ENCODE results near the gene CST2.
"Not testable (repeated sequence)": the region's sequence is repeated elsewhere in the genome, so short reads cannot be mapped to it uniquely, and the experiment has no call there.

Gene CST2

GRCh38 chr20:23868321-23868720, 41.8 kb upstream of the CST2 start:
- Histone ChIP-seq H3K27me3 (ENCODE audit: low read length) (no peaks in the 10 kb centered on the region), H3K79me2 (ENCODE audit: insufficient read depth, low read length) (no peaks in the 10 kb centered on the region), H2AFZ (ENCODE audit: low read depth, low read length, severe bottlenecking) (no peak overlapping the region), H3F3A (ENCODE audit: insufficient read depth) (no peaks in the 10 kb centered on the region), H3K27ac (ENCODE audit: low read depth, low read length) (no peak overlapping the region), H3K9me3 (ENCODE audit: insufficient read depth, low read length) (no peaks in the 10 kb centered on the region), H3K4me2 (ENCODE audit: low read depth, low read length, poor library complexity, severe bottlenecking) (no peak overlapping the region), H3K36me3 (ENCODE audit: low read length) (no peaks in the 10 kb centered on the region), H3K4me3 (ENCODE audit: insufficient read depth, low read length, poor library complexity, severe bottlenecking) (no peak overlapping the region), H3K9me2 (replicated peaks; ENCODE audit: insufficient read depth, low read length) (no peaks in the 10 kb centered on the region), H3K9ac (ENCODE audit: low read length) (no peak overlapping the region), H4K20me1 (ENCODE audit: low read depth, low read length) (no peaks in the 10 kb centered on the region)
- no peak for TF ChIP-seq EZH2phosphoT487 (conservative IDR thresholded peaks at IDR 0.05; ENCODE audit: low read length)

- no peaks in the 10 kb centered on the region for H3K79me2 ChIP-seq (ENCODE audit: insufficient read depth, low read length)
- no peaks in the 10 kb centered on the region for H3K9me3 ChIP-seq (ENCODE audit: insufficient read depth, low read length)
- no peak overlapping the region for H3K27ac ChIP-seq (ENCODE audit: low read depth, low read length)
- no peak overlapping the region for H3K4me3 ChIP-seq (ENCODE audit: insufficient read depth, low read length, poor library complexity, severe bottlenecking)
- H3K36me3 ChIP-seq (ENCODE audit: low read length) = no peaks in the 10 kb centered on the region
- no peak overlapping the region for H3K9ac ChIP-seq (ENCODE audit: low read length)
- H4K20me1 ChIP-seq (ENCODE audit: low read depth, low read length) = no peaks in the 10 kb centered on the region
- H3K4me2 ChIP-seq (ENCODE audit: low read depth, low read length, poor library complexity, severe bottlenecking) = no peak overlapping the region
- no peaks in the 10 kb centered on the region for H3K9me2 ChIP-seq (replicated peaks; ENCODE audit: insufficient read depth, low read length)
- no peaks in the 10 kb centered on the region for H3F3A ChIP-seq (ENCODE audit: insufficient read depth)
- no peak overlapping the region for H2AFZ ChIP-seq (ENCODE audit: low read depth, low read length, severe bottlenecking)
- H3K27me3 ChIP-seq (ENCODE audit: low read length) = no peaks in the 10 kb centered on the region
- no peak for TF ChIP-seq EZH2phosphoT487 (conservative IDR thresholded peaks at IDR 0.05; ENCODE audit: low read length)
- no peak for TF ChIP-seq CTCF (IDR thresholded peaks at IDR 0.05; ENCODE audit: insufficient read depth, low read length, poor library complexity, severe bottlenecking)
These were observed 40.7 kb upstream of the CST2 start for GRCh38 chr20:23867152-23867776.

- H3K4me2 ChIP-seq (ENCODE audit: low read depth, low read length, poor library complexity, severe bottlenecking); H3K27me3 ChIP-seq (ENCODE audit: low read length); H3K36me3 ChIP-seq (ENCODE audit: low read length); H3K9me2 ChIP-seq (replicated peaks; ENCODE audit: insufficient read depth, low read length); H3K9me3 ChIP-seq (ENCODE audit: insufficient read depth, low read length); H4K20me1 ChIP-seq (ENCODE audit: low read depth, low read length); H3K27ac ChIP-seq (ENCODE audit: low read depth, low read length); H3K79me2 ChIP-seq (ENCODE audit: insufficient read depth, low read length); H2AFZ ChIP-seq (ENCODE audit: low read depth, low read length, severe bottlenecking); H3K9ac ChIP-seq (ENCODE audit: low read length); H3K4me3 ChIP-seq (ENCODE audit: insufficient read depth, low read length, poor library complexity, severe bottlenecking); H3F3A ChIP-seq (ENCODE audit: insufficient read depth): not testable (repeated sequence)
These were observed 34.2 kb upstream of the CST2 start for GRCh38 chr20:23860771-23861170.

GRCh38 chr20:23857962-23858595, 31.6 kb upstream of the CST2 start:
- H3K9me3 ChIP-seq (ENCODE audit: insufficient read depth, low read length) = no peaks in the 10 kb centered on the region
- no peak overlapping the region for H2AFZ ChIP-seq (ENCODE audit: low read depth, low read length, severe bottlenecking)
- no peak overlapping the region for H3K4me3 ChIP-seq (ENCODE audit: insufficient read depth, low read length, poor library complexity, severe bottlenecking)
- no peak for TF ChIP-seq EZH2phosphoT487 (conservative IDR thresholded peaks at IDR 0.05; ENCODE audit: low read length)
- TF ChIP-seq CTCF (IDR thresholded peaks at IDR 0.05; ENCODE audit: insufficient read depth, low read length, poor library complexity, severe bottlenecking) = no peak
- H4K20me1 ChIP-seq (ENCODE audit: low read depth, low read length) = no peaks in the 10 kb centered on the region
- H3K27me3 ChIP-seq (ENCODE audit: low read length) = no peaks in the 10 kb centered on the region
- H3K9ac ChIP-seq (ENCODE audit: low read length) = no peak overlapping the region
- no peaks in the 10 kb centered on the region for H3K9me2 ChIP-seq (replicated peaks; ENCODE audit: insufficient read depth, low read length)
- H3K79me2 ChIP-seq (ENCODE audit: insufficient read depth, low read length) = no peaks in the 10 kb centered on the region
- H3K36me3 ChIP-seq (ENCODE audit: low read length) = no peaks in the 10 kb centered on the region
- H3K27ac ChIP-seq (ENCODE audit: low read depth, low read length) = no peak overlapping the region
- no peak overlapping the region for H3K4me2 ChIP-seq (ENCODE audit: low read depth, low read length, poor library complexity, severe bottlenecking)
- H3F3A ChIP-seq (ENCODE audit: insufficient read depth) = no peaks in the 10 kb centered on the region

All from SU-DHL-6 (cell line).